Measurements from ENCODE around the gene CNTNAP3.
"Not testable (repeated sequence)": the region's sequence is repeated elsewhere in the genome, so short reads cannot be mapped to it uniquely, and the experiment has no call there.

The CNTNAP3 gene

GRCh38 chr9:39171370-39171769, 116.6 kb downstream of the CNTNAP3 start:
- not testable (repeated sequence) for H3K4me2 ChIP-seq; H3K36me3 ChIP-seq (ENCODE audit: insufficient read depth); H3K27me3 ChIP-seq (ENCODE audit: insufficient read depth, low read depth); H3K9ac ChIP-seq; H3K79me2 ChIP-seq (ENCODE audit: insufficient read depth, low read depth); H3K27ac ChIP-seq; H3K4me1 ChIP-seq (ENCODE audit: low read depth, poor library complexity, severe bottlenecking); H3K4me3 ChIP-seq (IDR thresholded peaks at IDR 0.05; ENCODE audit: insufficient read depth, low read depth, low read length); H4K20me1 ChIP-seq (ENCODE audit: insufficient read depth); H2AFZ ChIP-seq (ENCODE audit: low read depth)

- H4K20me1 ChIP-seq (ENCODE audit: insufficient read depth); H3K9ac ChIP-seq; H3K79me2 ChIP-seq (ENCODE audit: insufficient read depth, low read depth); H3K27me3 ChIP-seq (ENCODE audit: insufficient read depth, low read depth); H3K4me3 ChIP-seq (IDR thresholded peaks at IDR 0.05; ENCODE audit: insufficient read depth, low read depth, low read length); H3K27ac ChIP-seq; H3K36me3 ChIP-seq (ENCODE audit: insufficient read depth); H3K4me1 ChIP-seq (ENCODE audit: low read depth, poor library complexity, severe bottlenecking); H2AFZ ChIP-seq (ENCODE audit: low read depth); H3K4me2 ChIP-seq: not testable (repeated sequence)
Measured at GRCh38 chr9:39157714-39158113, 130.3 kb downstream of the CNTNAP3 start.

DNA sequence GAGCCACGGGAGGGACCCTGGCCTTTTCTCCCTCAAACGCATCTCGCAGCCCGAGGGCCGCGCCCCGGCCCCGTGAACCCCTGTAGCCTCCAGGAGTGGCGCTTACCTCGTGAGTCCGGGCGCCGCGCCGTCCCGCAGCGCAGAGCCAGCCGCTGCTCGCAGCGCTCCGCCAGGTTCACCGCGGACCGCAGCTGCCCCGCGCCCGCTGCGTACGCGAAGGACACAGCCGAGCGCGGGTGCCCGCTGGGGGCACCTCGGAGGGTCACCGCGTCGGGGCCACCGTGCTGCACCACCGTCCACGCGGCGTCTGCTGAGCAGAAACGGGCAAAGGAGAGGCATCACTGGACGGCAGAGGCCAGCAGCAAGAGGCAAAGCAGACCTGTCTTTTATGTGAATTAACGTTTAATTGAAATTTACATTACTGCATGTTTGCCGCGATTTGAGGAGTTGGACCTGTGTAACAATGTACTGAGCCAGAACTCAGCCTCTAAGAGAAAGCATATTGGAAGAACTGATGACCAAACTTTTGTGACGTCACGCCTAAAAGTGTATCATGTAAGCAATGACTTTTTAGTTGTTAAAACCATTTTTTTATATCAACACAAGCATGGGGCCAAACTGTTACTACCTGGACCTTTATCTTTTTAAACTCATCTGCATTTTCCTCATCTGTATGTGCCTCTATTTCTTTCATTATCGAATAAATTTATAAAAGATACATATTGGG, 155.0 kb downstream of the CNTNAP3 start:
- H2AFZ ChIP-seq (ENCODE audit: low read depth); H3K27ac ChIP-seq; H3K4me3 ChIP-seq (IDR thresholded peaks at IDR 0.05; ENCODE audit: insufficient read depth, low read depth, low read length); H4K20me1 ChIP-seq (ENCODE audit: insufficient read depth); H3K27me3 ChIP-seq (ENCODE audit: insufficient read depth, low read depth); H3K9ac ChIP-seq; H3K79me2 ChIP-seq (ENCODE audit: insufficient read depth, low read depth); H3K4me1 ChIP-seq (ENCODE audit: low read depth, poor library complexity, severe bottlenecking); H3K4me2 ChIP-seq; H3K36me3 ChIP-seq (ENCODE audit: insufficient read depth): not testable (repeated sequence)

- H3K4me1 ChIP-seq (ENCODE audit: low read depth, poor library complexity, severe bottlenecking); H3K9ac ChIP-seq; H4K20me1 ChIP-seq (ENCODE audit: insufficient read depth); H3K27ac ChIP-seq; H3K27me3 ChIP-seq (ENCODE audit: insufficient read depth, low read depth); H3K79me2 ChIP-seq (ENCODE audit: insufficient read depth, low read depth); H3K4me3 ChIP-seq (IDR thresholded peaks at IDR 0.05; ENCODE audit: insufficient read depth, low read depth, low read length); H3K4me2 ChIP-seq; H3K36me3 ChIP-seq (ENCODE audit: insufficient read depth); H2AFZ ChIP-seq (ENCODE audit: low read depth): not testable (repeated sequence)
Measured at GRCh38 chr9:39121401-39121800, 166.6 kb downstream of the CNTNAP3 start.

DNA sequence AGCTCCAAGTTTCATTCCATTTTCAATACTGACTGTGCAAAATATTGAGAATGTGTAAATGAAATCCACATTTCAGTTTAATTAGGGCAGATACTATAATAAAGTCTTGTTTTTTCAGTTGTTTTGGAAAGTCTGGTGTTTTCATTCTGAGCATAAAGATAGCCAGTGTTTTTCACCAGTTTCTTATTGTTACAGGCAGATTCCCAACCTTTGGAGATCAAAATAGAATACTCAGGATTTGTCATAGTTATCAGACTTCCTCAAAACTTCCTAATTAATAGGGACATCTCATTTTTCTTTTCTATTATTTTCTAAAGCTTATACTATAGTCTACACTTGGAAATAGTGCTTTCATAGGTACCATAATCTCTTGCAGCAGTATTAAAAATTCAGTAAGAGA, 176.2 kb downstream of the CNTNAP3 start:
- H3K36me3 ChIP-seq (ENCODE audit: insufficient read depth); H3K9ac ChIP-seq; H2AFZ ChIP-seq (ENCODE audit: low read depth); H3K27ac ChIP-seq; H3K4me1 ChIP-seq (ENCODE audit: low read depth, poor library complexity, severe bottlenecking); H3K4me3 ChIP-seq (IDR thresholded peaks at IDR 0.05; ENCODE audit: insufficient read depth, low read depth, low read length); H3K27me3 ChIP-seq (ENCODE audit: insufficient read depth, low read depth); H3K4me2 ChIP-seq; H4K20me1 ChIP-seq (ENCODE audit: insufficient read depth); H3K79me2 ChIP-seq (ENCODE audit: insufficient read depth, low read depth): not testable (repeated sequence)

- no peaks in the 10 kb centered on the region for H3K36me3 ChIP-seq (ENCODE audit: insufficient read depth)
- H3K79me2 ChIP-seq (ENCODE audit: insufficient read depth, low read depth) = no peaks in the 10 kb centered on the region
- H3K9ac ChIP-seq = no peak overlapping the region
- TF ChIP-seq CTCF (conservative IDR thresholded peaks at IDR 0.05; ENCODE audit: low read depth, low read length) = no peak
- no peaks in the 10 kb centered on the region for H3K27me3 ChIP-seq (ENCODE audit: insufficient read depth, low read depth)
- H3K4me1 ChIP-seq (ENCODE audit: low read depth, poor library complexity, severe bottlenecking) = no peaks in the 10 kb centered on the region
- H2AFZ ChIP-seq (ENCODE audit: low read depth) = no peak overlapping the region
- no peaks in the 10 kb centered on the region for H4K20me1 ChIP-seq (ENCODE audit: insufficient read depth)
- H3K27ac ChIP-seq = no peak overlapping the region
- no peak overlapping the region for H3K4me2 ChIP-seq
- no peak overlapping the region for H3K4me3 ChIP-seq (IDR thresholded peaks at IDR 0.05; ENCODE audit: insufficient read depth, low read depth, low read length)
Measured at GRCh38 chr9:39108145-39108544, 179.8 kb downstream of the CNTNAP3 start.

- H3K4me3 ChIP-seq (IDR thresholded peaks at IDR 0.05; ENCODE audit: insufficient read depth, low read depth, low read length); H2AFZ ChIP-seq (ENCODE audit: low read depth); H3K9ac ChIP-seq; H3K27me3 ChIP-seq (ENCODE audit: insufficient read depth, low read depth); H3K79me2 ChIP-seq (ENCODE audit: insufficient read depth, low read depth); H3K27ac ChIP-seq; H3K4me2 ChIP-seq; H3K36me3 ChIP-seq (ENCODE audit: insufficient read depth); H3K4me1 ChIP-seq (ENCODE audit: low read depth, poor library complexity, severe bottlenecking); H4K20me1 ChIP-seq (ENCODE audit: insufficient read depth): not testable (repeated sequence)
Measured at GRCh38 chr9:39097208-39097607, 190.8 kb downstream of the CNTNAP3 start.

DNA sequence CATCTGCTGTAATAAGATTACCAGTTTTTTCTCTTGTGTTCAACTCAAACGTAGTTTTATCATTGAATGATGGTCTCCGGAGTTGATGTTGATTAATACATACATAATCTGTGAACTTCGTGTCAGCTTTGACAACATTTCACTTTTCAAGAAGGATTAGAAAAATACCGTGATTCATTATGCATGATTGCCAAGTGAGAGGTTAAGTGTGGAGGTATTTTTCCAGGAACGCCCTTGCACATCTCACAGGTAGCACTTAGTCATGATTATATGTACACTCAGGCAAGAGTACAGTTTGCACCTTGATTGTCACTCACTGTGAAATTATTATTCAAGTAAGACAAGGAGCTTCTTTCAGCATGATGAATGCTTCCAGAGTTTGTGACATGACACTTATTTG, 202.7 kb downstream of the CNTNAP3 start:
- not testable (repeated sequence) for H3K27me3 ChIP-seq (ENCODE audit: insufficient read depth, low read depth); H3K9ac ChIP-seq; H3K4me3 ChIP-seq (IDR thresholded peaks at IDR 0.05; ENCODE audit: insufficient read depth, low read depth, low read length); H2AFZ ChIP-seq (ENCODE audit: low read depth); H3K4me1 ChIP-seq (ENCODE audit: low read depth, poor library complexity, severe bottlenecking); H4K20me1 ChIP-seq (ENCODE audit: insufficient read depth); H3K4me2 ChIP-seq; H3K36me3 ChIP-seq (ENCODE audit: insufficient read depth); H3K27ac ChIP-seq; H3K79me2 ChIP-seq (ENCODE audit: insufficient read depth, low read depth)

DNA sequence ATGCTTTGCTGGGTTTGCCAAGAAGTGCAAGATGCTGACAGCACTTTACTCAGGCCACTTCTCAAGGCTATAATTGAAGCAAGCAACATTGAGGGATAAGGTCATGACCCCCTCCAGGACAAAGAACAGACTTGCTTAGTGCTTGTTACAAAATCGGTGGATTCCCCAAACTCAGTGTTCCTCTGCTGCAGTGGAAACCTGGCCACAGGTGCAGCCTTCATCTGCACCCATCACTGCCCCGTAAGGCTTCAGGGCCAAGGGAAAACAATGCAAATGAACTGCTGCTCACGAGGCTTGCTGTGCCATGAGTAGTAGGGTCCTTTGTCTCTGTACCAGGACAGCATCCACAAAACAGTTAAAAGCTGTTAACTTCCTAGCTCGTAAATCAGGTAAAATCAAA, 205.4 kb downstream of the CNTNAP3 start:
- not testable (repeated sequence) for H3K36me3 ChIP-seq (ENCODE audit: insufficient read depth); H3K4me2 ChIP-seq; H3K9ac ChIP-seq; H3K4me3 ChIP-seq (IDR thresholded peaks at IDR 0.05; ENCODE audit: insufficient read depth, low read depth, low read length); H4K20me1 ChIP-seq (ENCODE audit: insufficient read depth); H3K27me3 ChIP-seq (ENCODE audit: insufficient read depth, low read depth); H3K79me2 ChIP-seq (ENCODE audit: insufficient read depth, low read depth); H3K27ac ChIP-seq; H2AFZ ChIP-seq (ENCODE audit: low read depth); H3K4me1 ChIP-seq (ENCODE audit: low read depth, poor library complexity, severe bottlenecking)

GRCh38 chr9:39080081-39080480, 207.9 kb downstream of the CNTNAP3 start:
- not testable (repeated sequence) for H3K79me2 ChIP-seq (ENCODE audit: insufficient read depth, low read depth); H3K36me3 ChIP-seq (ENCODE audit: insufficient read depth); H2AFZ ChIP-seq (ENCODE audit: low read depth); H4K20me1 ChIP-seq (ENCODE audit: insufficient read depth); H3K4me1 ChIP-seq (ENCODE audit: low read depth, poor library complexity, severe bottlenecking); H3K27ac ChIP-seq; H3K9ac ChIP-seq; H3K4me2 ChIP-seq; H3K4me3 ChIP-seq (IDR thresholded peaks at IDR 0.05; ENCODE audit: insufficient read depth, low read depth, low read length); H3K27me3 ChIP-seq (ENCODE audit: insufficient read depth, low read depth)

Data from KMS-11 (cell line).